ENCODE data around the gene ARHGDIA. TPM values are rescaled to one million over a fixed set of nuclear protein-coding genes. Genes with fewer than 3 reads are reported as not detected.
A peak's percentile ranks its signal among the peaks of the same experiment; 100 is the strongest.

The ARHGDIA gene
- total RNA-seq, 1 donor from 2014 or later: 314 TPM

DNA sequence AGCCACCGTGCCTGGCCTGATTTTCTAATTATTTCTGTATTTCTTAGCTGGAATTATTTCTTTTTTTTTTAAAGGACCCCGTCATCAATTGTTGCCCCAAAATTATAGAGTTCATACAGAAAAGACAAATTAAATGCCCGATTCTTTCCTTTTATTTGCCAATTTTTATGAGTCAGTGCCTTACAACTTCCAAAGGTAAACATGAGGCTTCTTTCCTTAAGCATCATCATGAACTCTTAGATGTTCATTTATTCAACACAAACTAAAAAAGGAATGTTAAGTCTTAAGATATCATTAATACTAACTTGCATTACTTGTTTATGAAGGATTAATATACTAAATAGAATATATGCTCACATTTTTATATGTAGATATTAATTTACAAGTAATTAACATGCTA, 7.2 kb upstream of the ARHGDIA start:
- Histone ChIP-seq H3K36me3 (peaks cover 15 to 23% of the 10 kb centered on the region in 2 donors), H3K4me1 (no peaks in the 10 kb centered on the region), H3K27me3 (no peaks in the 10 kb centered on the region), H3K4me3 (no peak overlapping the region), H3K9me3 (no peaks in the 10 kb centered on the region), H3K27ac (no peak overlapping the region)
- intact Hi-C loops (cut with DNase I): no loop called here
- TF ChIP-seq, protein P1, sequence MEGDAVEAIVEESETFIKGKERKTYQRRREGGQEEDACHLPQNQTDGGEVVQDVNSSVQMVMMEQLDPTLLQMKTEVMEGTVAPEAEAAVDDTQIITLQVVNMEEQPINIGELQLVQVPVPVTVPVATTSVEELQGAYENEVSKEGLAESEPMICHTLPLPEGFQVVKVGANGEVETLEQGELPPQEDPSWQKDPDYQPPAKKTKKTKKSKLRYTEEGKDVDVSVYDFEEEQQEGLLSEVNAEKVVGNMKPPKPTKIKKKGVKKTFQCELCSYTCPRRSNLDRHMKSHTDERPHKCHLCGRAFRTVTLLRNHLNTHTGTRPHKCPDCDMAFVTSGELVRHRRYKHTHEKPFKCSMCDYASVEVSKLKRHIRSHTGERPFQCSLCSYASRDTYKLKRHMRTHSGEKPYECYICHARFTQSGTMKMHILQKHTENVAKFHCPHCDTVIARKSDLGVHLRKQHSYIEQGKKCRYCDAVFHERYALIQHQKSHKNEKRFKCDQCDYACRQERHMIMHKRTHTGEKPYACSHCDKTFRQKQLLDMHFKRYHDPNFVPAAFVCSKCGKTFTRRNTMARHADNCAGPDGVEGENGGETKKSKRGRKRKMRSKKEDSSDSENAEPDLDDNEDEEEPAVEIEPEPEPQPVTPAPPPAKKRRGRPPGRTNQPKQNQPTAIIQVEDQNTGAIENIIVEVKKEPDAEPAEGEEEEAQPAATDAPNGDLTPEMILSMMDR (IDR thresholded peaks at IDR 0.05): no peak
- DNase-seq (ENCODE audit: low spot score in 2 of 2): no peak

DNA sequence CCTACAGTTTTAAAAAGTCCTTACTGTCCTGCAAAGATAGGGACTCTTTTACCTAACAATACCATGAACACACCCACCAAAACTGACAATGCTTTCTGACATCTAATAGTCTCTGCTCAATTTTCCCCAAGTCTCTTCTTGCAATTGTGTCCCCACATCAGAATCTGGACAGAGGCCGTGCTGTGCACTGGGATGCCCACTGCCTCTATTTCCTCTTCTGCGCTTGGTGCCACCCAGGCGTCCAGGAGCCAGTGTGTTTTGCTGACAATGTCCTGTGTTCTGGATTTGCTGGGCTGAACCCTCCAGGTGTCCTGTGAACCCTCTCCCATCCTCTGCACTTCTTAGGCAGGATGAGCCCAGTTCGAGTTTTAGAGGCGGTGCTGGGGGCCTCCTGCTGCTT, 6.4 kb upstream of the ARHGDIA start:
- Histone ChIP-seq H3K9me3 (no peaks in the 10 kb centered on the region), H3K36me3 (peaks cover 15 to 16% of the 10 kb centered on the region in 2 donors), H3K4me1 (peaks cover 0 to 3% of the 10 kb centered on the region in 2 donors), H3K27me3 (no peaks in the 10 kb centered on the region), H3K4me3 (no peak overlapping the region), H3K27ac (no peak overlapping the region)
- intact Hi-C loops (cut with DNase I): no loop called here
- TF ChIP-seq, protein P1 (IDR thresholded peaks at IDR 0.05): no peak
- no peak for DNase-seq (ENCODE audit: low spot score in 2 of 2)

DNA sequence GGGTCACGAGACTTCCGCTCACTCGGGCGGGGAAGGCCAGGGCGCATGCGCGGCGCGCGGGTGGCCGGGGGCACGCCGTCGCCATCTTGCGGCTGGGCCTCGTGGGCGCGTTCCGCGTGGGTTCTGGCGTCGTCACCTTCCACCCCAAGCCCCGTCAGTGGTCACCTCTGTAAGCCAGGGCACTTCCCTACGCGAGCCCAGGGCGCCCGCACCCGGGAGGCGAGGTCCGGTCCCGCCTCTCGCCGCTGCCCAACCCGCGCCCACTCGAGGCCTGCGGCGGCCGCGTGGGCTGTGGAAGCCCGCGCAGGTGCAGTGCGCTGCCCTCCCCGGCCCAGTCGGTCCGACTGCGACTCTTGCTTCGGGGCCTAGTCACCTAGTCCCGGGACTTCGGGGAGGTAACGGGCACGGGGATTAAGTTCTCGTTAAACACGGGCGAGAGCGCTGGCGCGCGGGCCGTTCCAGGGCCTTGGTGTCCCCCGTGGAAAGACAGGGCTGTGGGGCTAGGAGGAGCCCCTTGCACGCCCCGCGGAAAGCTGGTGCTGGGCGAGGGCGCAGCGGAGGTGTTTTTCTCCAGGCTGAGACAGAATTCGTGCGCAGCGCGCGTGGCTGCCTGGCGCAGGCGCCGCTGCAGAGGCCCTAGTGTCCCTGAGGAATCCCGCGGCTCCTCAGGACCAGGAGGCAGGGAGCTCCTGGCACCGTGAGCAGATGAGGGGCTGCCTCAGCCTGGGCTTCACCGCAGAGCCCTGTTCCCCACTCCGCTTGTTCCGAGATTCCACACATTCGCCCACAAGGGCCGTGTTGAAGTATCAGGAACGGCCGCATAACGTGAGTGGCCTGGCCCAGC, 472 bp upstream of the ARHGDIA start:
- DNase-seq (ENCODE audit: low spot score in 2 of 2): peak; percentile 74 to 96
- peaks cover 22 to 26% of the 10 kb centered on the region in 2 donors for H3K36me3 ChIP-seq
- no peaks in the 10 kb centered on the region for H3K9me3 ChIP-seq
- H3K4me1 ChIP-seq: peaks cover 18 to 32% of the 10 kb centered on the region in 2 donors
- TF ChIP-seq, protein P1 (IDR thresholded peaks at IDR 0.05): peak; percentile 27 to 53 (median 53)
- H3K27me3 ChIP-seq: no peaks in the 10 kb centered on the region
- peak overlapping the region; percentile 83 to 95 for H3K4me3 ChIP-seq
- H3K27ac ChIP-seq: peak overlapping the region; percentile 96 to 99
- intact Hi-C loops (cut with DNase I): loop anchor here (1.0 to 5.0 kb wide), 5 partner anchors 11 to 151 kb away; partner anchors contain the start of genes ALYREF, ANAPC11, CENPX and LRRC45

DNA sequence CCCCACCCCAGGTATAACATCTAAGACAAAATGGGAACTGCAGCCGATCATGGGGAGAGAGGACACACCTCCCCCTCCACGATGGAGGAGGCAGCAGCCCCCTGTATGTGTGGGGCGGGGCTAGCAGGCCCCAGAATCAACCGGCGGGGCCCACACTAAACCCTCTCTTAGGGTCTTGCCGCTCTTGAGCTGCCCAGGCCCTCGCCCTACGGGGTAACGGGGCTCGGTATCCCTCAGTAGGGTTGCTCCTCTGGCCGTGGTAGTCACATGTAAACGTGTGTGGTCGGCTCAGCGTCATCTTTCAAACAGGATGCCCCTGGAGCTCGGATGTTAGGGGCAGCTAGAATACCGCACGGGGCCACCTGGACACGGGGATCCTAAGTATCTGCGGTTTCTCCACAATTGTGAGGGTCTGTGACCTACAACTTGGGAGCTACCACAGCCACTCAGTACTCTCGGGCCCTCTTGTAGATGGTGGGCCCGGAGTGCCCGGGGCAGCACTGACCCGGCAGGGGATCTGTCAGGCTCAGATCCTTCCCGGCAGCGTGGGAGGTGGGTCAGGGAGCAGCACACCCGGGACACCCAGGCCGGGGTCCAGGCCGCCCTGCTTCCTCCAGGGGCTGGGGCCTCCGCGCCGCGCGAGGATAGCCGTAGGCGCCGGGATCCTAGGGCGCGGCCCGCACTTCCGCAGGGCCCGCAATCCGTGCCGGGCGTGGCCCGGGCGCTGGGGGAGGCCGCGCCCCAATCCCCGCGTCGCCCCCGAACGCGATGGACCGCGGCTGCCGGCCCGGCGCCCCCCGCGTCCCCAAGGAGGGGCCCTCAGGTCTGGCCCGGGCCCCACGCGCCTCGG, 781 bp downstream of the ARHGDIA start:
- peak overlapping the region; percentile 96 to 99 for H3K27ac ChIP-seq
- peaks cover 22 to 33% of the 10 kb centered on the region in 2 donors for H3K36me3 ChIP-seq
- peaks cover 18 to 32% of the 10 kb centered on the region in 2 donors for H3K4me1 ChIP-seq
- peak overlapping the region; percentile 83 to 95 for H3K4me3 ChIP-seq
- TF ChIP-seq, protein P1 (IDR thresholded peaks at IDR 0.05): no peak
- DNase-seq (ENCODE audit: low spot score in 2 of 2): no peak
- no peaks in the 10 kb centered on the region for H3K9me3 ChIP-seq
- intact Hi-C loops (cut with DNase I): loop anchor here (2.0 to 5.0 kb wide), 4 partner anchors 20 to 152 kb away; partner anchors contain the start of genes ALYREF, ANAPC11, CENPX and LRRC45
- no peaks in the 10 kb centered on the region for H3K27me3 ChIP-seq

All from ascending aorta (tissue), 2 donors.